WTC11 (cell line): ENCODE data around the gene CD44. TPM values are rescaled to one million over a fixed set of nuclear protein-coding genes. Genes with fewer than 3 reads are reported as not detected.

Source experiments
- ATAC-seq: fragments of 200-7000 bp; cut with Tn5 transposase; 2 replicates; pipeline ENCODE4 v1.10.0; 2021; ENCODE audit warnings: mild to moderate bottlenecking, moderate library complexity
- CTCF ChIA-PET: fragments of 300-600 bp; sonication (Branson Sonifier 250); formaldehyde crosslinking; loops from one replicate; lab custom pipeline; 2021; ENCODE audit warnings: antibody characterized with exemption; lab: Charles Lee
- POLR2A ChIA-PET: fragments of 350-600 bp; sonication (Branson Sonifier 250); formaldehyde crosslinking; loops from one replicate; lab custom pipeline; 2021; ENCODE audit warnings: antibody characterized with exemption; lab: Charles Lee
- DNase-seq: peaks from one replicate; pipeline ENCODE4 v3.0.0; 2021; ENCODE audit warnings: low spot score
- H3K27ac Mint-ChIP-seq: 2 replicates; pipeline ENCODE4 v1.8.0; 2021; ENCODE audit warnings: mixed read lengths
- H3K27me3 Mint-ChIP-seq: 2 replicates; pipeline ENCODE4 v1.8.0; 2021; ENCODE audit warnings: low read depth, mild to moderate bottlenecking, moderate library complexity, mixed read lengths
- H3K36me3 Mint-ChIP-seq: 2 replicates; pipeline ENCODE4 v1.8.0; 2021; ENCODE audit warnings: mixed read lengths
- H3K4me1 Mint-ChIP-seq: 2 replicates; pipeline ENCODE4 v1.8.0; 2022; ENCODE audit warnings: mixed read lengths
- H3K4me3 Mint-ChIP-seq: 2 replicates; pipeline ENCODE4 v1.8.0; 2021; ENCODE audit warnings: mild to moderate bottlenecking, moderate library complexity, mixed read lengths
- H3K9me3 Mint-ChIP-seq: 2 replicates; pipeline ENCODE4 v1.8.0; 2021; ENCODE audit warnings: mixed read lengths
- E2F1 ChIP-seq: sonication (generic); formaldehyde crosslinking; IDR thresholded peaks from 2 replicates; pipeline ENCODE4 v1.8.0; 2022; ENCODE audit warnings: mild to moderate bottlenecking, missing genetic modification reagents
- FOXJ3 ChIP-seq: sonication (generic); formaldehyde crosslinking; IDR thresholded peaks from 2 replicates; pipeline ENCODE4 v1.9.0; 2021; ENCODE audit warnings: missing genetic modification reagents, mild to moderate bottlenecking, borderline replicate concordance
- GRHL2 ChIP-seq: fragments of 250-450 bp; sonication (Bioruptor Pico); IDR thresholded peaks from 2 replicates; pipeline ENCODE4 v1.8.0; 2022; ENCODE audit warnings: mild to moderate bottlenecking, moderate library complexity; ENCODE audit not compliant: insufficient replicate concordance, severe bottlenecking
- GTF2I ChIP-seq: fragments of 250-450 bp; sonication (Bioruptor Pico); conservative IDR thresholded peaks from 2 replicates; pipeline ENCODE4 v1.4.0; 2021; ENCODE audit warnings: mild to moderate bottlenecking
- KAT7 ChIP-seq: sonication (generic); formaldehyde crosslinking; IDR thresholded peaks from 2 replicates; pipeline ENCODE4 v1.8.1; 2023; ENCODE audit warnings: missing genetic modification reagents, mild to moderate bottlenecking, borderline replicate concordance
- MLX ChIP-seq: sonication (generic); formaldehyde crosslinking; IDR thresholded peaks from 2 replicates; pipeline ENCODE4 v1.8.1; 2023; ENCODE audit warnings: mild to moderate bottlenecking, missing genetic modification reagents, moderate library complexity
- OVOL2 ChIP-seq: fragments of 250-450 bp; sonication (Bioruptor Pico); IDR thresholded peaks from 2 replicates; pipeline ENCODE4 v1.9.0; 2021; ENCODE audit warnings: mild to moderate bottlenecking, borderline replicate concordance
- SP1 ChIP-seq: sonication (generic); formaldehyde crosslinking; conservative IDR thresholded peaks from 2 replicates; pipeline ENCODE4 v1.8.1; 2022; ENCODE audit warnings: missing genetic modification reagents
- ZBTB21 ChIP-seq: sonication (generic); formaldehyde crosslinking; IDR thresholded peaks from 2 replicates; pipeline ENCODE4 v1.8.1; 2023; ENCODE audit warnings: mild to moderate bottlenecking, missing genetic modification reagents, borderline replicate concordance
- ZNF317 ChIP-seq: sonication (generic); formaldehyde crosslinking; IDR thresholded peaks from 2 replicates; pipeline ENCODE4 v1.8.1; 2023; ENCODE audit warnings: low read depth, mild to moderate bottlenecking, moderate library complexity, missing genetic modification reagents, borderline replicate concordance
- total RNA-seq: library from RNA; stranded (reverse); gene quantifications from 3 replicates; pipeline ENCODE4 v1.2.3, GENCODE V29; 2021
- TF ChIP-seq, protein P1 (sequence below): sonication (generic); formaldehyde crosslinking; IDR thresholded peaks from 2 replicates; pipeline ENCODE4 v1.8.1; 2022; ENCODE audit warnings: low read depth, missing genetic modification reagents, borderline replicate concordance
- TF ChIP-seq, protein P2 (sequence below): sonication (generic); formaldehyde crosslinking; IDR thresholded peaks from 2 replicates; pipeline ENCODE4 v1.8.0; 2022; ENCODE audit warnings: mild to moderate bottlenecking, missing genetic modification reagents
- TF ChIP-seq, protein P3 (sequence below): sonication (generic); formaldehyde crosslinking; IDR thresholded peaks from 2 replicates; pipeline ENCODE4 v1.8.0; 2022; ENCODE audit warnings: missing genetic modification reagents
- TF ChIP-seq, protein P4 (sequence below): fragments of 250-450 bp; sonication (Bioruptor Pico); IDR thresholded peaks from 2 replicates; pipeline ENCODE4 v1.8.0; 2021; ENCODE audit warnings: mild to moderate bottlenecking
- TF ChIP-seq, protein P5 (sequence below): fragments of 250-450 bp; sonication (Bioruptor Pico); IDR thresholded peaks from 2 replicates; pipeline ENCODE4 v1.9.0; 2021; ENCODE audit warnings: mild to moderate bottlenecking, borderline replicate concordance

CD44 gene
- total RNA-seq, 1 experiment from 2014 or later: 12.0 TPM

DNA sequence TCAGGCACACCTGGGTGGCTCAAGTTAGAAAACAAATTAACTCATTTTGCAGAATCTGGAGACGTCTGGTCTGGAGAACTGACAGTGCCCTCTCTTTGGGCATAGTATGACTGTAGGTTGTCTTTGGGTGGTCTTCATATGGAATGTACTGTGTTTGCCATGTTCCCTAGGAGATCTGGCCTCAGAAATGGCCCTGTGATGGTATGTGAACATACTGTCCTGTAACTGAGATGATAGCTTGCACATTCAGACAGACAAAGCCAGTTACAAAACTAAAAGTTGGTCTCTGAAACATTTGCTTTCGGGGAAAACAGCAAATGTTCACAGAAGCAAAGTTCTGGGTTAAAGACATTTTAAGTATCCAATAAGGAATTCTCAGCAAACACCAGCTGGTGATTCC is 29.7 kb downstream of the CD44 start (continued):
- no peak for TF ChIP-seq GTF2I (CRISPR knock-in tag)
- TF ChIP-seq E2F1: no peak
- TF ChIP-seq, protein P1, sequence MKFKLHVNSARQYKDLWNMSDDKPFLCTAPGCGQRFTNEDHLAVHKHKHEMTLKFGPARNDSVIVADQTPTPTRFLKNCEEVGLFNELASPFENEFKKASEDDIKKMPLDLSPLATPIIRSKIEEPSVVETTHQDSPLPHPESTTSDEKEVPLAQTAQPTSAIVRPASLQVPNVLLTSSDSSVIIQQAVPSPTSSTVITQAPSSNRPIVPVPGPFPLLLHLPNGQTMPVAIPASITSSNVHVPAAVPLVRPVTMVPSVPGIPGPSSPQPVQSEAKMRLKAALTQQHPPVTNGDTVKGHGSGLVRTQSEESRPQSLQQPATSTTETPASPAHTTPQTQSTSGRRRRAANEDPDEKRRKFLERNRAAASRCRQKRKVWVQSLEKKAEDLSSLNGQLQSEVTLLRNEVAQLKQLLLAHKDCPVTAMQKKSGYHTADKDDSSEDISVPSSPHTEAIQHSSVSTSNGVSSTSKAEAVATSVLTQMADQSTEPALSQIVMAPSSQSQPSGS (CRISPR knock-in tag): no peak
- TF ChIP-seq, protein P2, sequence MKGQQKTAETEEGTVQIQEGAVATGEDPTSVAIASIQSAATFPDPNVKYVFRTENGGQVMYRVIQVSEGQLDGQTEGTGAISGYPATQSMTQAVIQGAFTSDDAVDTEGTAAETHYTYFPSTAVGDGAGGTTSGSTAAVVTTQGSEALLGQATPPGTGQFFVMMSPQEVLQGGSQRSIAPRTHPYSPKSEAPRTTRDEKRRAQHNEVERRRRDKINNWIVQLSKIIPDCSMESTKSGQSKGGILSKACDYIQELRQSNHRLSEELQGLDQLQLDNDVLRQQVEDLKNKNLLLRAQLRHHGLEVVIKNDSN (CRISPR knock-in tag): no peak
- TF ChIP-seq, all 79 proteins: peak for 0

GRCh38 chr11:35169112-35169511 is 30.1 kb downstream of the CD44 start:
- no peaks in the 10 kb centered on the region for H3K27me3 Mint-ChIP-seq
- H3K4me1 Mint-ChIP-seq: peaks cover 19% of the 10 kb centered on the region
- POLR2A ChIA-PET: no interaction called here
- H3K36me3 Mint-ChIP-seq: no peaks in the 10 kb centered on the region
- no peak overlapping the region for H3K27ac Mint-ChIP-seq
- no peak for DNase-seq
- H3K4me3 Mint-ChIP-seq: no peak overlapping the region
- no peak for TF ChIP-seq GRHL2 (CRISPR knock-in tag)
- TF ChIP-seq ZNF317 (CRISPR knock-in tag): no peak
- TF ChIP-seq, protein P3, sequence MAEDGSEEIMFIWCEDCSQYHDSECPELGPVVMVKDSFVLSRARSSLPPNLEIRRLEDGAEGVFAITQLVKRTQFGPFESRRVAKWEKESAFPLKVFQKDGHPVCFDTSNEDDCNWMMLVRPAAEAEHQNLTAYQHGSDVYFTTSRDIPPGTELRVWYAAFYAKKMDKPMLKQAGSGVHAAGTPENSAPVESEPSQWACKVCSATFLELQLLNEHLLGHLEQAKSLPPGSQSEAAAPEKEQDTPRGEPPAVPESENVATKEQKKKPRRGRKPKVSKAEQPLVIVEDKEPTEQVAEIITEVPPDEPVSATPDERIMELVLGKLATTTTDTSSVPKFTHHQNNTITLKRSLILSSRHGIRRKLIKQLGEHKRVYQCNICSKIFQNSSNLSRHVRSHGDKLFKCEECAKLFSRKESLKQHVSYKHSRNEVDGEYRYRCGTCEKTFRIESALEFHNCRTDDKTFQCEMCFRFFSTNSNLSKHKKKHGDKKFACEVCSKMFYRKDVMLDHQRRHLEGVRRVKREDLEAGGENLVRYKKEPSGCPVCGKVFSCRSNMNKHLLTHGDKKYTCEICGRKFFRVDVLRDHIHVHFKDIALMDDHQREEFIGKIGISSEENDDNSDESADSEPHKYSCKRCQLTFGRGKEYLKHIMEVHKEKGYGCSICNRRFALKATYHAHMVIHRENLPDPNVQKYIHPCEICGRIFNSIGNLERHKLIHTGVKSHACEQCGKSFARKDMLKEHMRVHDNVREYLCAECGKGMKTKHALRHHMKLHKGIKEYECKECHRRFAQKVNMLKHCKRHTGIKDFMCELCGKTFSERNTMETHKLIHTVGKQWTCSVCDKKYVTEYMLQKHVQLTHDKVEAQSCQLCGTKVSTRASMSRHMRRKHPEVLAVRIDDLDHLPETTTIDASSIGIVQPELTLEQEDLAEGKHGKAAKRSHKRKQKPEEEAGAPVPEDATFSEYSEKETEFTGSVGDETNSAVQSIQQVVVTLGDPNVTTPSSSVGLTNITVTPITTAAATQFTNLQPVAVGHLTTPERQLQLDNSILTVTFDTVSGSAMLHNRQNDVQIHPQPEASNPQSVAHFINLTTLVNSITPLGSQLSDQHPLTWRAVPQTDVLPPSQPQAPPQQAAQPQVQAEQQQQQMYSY (CRISPR knock-in tag): no peak
- no peak for TF ChIP-seq FOXJ3
- TF ChIP-seq SP1 (CRISPR knock-in tag): no peak
- no peak for TF ChIP-seq ZBTB21 (CRISPR knock-in tag)
- TF ChIP-seq OVOL2 (CRISPR knock-in tag): no peak
- TF ChIP-seq, protein P4, sequence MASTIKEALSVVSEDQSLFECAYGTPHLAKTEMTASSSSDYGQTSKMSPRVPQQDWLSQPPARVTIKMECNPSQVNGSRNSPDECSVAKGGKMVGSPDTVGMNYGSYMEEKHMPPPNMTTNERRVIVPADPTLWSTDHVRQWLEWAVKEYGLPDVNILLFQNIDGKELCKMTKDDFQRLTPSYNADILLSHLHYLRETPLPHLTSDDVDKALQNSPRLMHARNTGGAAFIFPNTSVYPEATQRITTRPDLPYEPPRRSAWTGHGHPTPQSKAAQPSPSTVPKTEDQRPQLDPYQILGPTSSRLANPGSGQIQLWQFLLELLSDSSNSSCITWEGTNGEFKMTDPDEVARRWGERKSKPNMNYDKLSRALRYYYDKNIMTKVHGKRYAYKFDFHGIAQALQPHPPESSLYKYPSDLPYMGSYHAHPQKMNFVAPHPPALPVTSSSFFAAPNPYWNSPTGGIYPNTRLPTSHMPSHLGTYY (CRISPR knock-in tag): no peak
- TF ChIP-seq MLX: no peak
- TF ChIP-seq KAT7 (CRISPR knock-in tag): no peak
- TF ChIP-seq, protein P5, sequence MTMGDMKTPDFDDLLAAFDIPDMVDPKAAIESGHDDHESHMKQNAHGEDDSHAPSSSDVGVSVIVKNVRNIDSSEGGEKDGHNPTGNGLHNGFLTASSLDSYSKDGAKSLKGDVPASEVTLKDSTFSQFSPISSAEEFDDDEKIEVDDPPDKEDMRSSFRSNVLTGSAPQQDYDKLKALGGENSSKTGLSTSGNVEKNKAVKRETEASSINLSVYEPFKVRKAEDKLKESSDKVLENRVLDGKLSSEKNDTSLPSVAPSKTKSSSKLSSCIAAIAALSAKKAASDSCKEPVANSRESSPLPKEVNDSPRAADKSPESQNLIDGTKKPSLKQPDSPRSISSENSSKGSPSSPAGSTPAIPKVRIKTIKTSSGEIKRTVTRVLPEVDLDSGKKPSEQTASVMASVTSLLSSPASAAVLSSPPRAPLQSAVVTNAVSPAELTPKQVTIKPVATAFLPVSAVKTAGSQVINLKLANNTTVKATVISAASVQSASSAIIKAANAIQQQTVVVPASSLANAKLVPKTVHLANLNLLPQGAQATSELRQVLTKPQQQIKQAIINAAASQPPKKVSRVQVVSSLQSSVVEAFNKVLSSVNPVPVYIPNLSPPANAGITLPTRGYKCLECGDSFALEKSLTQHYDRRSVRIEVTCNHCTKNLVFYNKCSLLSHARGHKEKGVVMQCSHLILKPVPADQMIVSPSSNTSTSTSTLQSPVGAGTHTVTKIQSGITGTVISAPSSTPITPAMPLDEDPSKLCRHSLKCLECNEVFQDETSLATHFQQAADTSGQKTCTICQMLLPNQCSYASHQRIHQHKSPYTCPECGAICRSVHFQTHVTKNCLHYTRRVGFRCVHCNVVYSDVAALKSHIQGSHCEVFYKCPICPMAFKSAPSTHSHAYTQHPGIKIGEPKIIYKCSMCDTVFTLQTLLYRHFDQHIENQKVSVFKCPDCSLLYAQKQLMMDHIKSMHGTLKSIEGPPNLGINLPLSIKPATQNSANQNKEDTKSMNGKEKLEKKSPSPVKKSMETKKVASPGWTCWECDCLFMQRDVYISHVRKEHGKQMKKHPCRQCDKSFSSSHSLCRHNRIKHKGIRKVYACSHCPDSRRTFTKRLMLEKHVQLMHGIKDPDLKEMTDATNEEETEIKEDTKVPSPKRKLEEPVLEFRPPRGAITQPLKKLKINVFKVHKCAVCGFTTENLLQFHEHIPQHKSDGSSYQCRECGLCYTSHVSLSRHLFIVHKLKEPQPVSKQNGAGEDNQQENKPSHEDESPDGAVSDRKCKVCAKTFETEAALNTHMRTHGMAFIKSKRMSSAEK (CRISPR knock-in tag): no peak
- CTCF ChIA-PET: interaction anchor here (0.5 to 0.7 kb wide), 2 partner anchors 30 to 137 kb away, joined by 3 read pairs; no protein-coding TSS in a partner anchor
- no peak for ATAC-seq
- H3K9me3 Mint-ChIP-seq: no peaks in the 10 kb centered on the region
